NCI-H1417 treated with DMSO at 0.1 percent for 48 hours (cell line): ENCODE data around the gene SLC4A1.

Experiments
- DNase-seq: peaks from one replicate; lab custom pipeline; 2025; lab: John Stamatoyannopoulos, UW

SLC4A1 gene

DNA sequence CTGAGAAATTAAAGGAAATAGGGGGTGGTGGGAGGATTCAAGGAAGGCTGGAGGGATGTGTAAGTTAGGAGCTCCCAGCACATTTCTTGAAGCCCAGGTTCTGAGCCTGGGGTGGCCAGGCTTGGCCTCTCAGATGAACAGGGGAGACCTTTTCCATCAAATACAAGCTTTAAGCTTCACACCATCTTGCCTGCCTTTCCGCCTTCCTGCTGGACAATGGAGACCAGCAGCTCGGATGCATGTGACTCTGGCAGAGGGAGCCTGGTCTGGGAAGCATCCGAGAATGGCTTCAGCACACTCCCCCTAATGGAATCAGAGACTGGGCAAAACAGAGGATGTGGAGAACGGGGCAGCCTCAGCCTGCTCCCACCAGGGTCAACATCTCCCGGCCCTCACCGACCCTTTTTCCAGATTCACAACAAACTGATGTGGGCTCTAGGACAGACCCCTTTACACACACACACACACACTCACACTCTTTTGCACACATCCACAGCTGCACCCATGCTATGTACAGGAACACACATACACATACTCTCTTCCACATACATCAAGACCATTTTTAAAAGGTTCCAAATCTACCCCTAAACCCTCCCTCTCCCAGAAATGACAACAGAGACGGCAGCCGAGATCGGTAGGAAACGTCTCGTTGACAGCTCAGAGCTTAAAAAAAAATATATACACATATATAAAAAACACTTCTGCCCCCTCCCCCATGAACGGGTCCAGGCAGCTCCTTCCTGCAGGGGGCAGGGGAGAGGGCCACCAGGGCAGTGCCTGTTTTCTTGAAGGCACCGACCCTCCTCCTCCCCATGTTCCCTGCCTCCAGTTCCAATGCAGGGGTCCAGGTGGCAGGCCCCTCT is 61.7 kb downstream of the SLC4A1 start:
- no peak for DNase-seq

DNA sequence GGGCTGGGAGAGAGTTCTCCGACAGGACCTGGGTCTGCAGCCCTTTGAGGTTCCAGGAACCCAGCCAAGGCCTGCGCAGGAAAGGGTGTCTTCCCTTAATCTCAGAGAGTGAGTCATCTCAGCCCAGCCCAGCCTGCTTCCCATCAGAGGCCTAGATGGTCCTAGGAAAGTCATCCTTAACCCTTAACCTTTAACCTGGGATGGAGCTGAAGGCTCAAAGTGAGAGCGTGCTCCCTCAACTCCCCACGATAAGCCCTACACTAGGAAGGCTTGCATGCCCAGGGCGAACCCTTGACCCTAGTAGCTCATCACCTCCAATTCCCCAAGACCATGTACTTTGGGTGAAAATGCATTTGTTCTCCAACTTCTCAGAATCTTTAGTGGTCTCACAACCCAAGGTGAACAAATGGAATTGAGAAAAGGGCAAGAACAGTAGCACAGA is 63.5 kb downstream of the SLC4A1 start:
- DNase-seq: no peak

DNA sequence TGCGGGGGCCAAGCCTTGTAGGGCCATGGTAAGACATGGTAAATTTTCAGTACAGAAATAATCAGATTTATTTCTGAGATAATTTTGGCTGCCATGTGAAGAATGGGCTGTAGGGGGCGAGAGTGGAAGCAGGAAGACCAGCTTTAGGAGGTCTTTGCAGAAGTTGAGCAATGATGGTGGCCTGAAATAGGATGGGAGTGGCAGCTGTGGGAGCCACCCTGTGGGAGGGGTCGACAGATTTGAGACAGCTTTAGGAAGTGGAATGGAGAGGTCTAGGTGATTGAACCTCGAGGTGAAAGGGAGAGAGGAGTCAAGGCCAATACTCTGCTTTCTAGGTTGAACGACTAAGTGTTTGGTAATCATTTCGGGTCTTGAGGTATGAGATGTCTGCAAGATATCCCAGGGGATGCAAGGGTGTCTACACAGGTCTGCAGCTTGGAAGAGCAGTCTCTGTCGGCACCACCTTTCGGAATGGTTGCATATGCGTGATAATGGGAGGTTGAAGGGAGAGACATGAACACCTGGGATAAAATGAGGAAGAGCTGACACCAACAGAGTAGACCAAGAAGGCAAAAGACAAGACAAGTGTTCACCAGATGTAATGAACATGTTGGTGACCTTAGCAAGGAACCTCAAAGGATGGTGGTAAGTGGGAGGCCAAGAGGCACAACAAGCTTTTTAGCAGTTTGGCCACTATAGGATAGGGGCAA is 64.0 kb downstream of the SLC4A1 start:
- DNase-seq: no peak

GRCh38 chr17:44202756-44203155 is 65.2 kb downstream of the SLC4A1 start:
- no peak for DNase-seq

DNA sequence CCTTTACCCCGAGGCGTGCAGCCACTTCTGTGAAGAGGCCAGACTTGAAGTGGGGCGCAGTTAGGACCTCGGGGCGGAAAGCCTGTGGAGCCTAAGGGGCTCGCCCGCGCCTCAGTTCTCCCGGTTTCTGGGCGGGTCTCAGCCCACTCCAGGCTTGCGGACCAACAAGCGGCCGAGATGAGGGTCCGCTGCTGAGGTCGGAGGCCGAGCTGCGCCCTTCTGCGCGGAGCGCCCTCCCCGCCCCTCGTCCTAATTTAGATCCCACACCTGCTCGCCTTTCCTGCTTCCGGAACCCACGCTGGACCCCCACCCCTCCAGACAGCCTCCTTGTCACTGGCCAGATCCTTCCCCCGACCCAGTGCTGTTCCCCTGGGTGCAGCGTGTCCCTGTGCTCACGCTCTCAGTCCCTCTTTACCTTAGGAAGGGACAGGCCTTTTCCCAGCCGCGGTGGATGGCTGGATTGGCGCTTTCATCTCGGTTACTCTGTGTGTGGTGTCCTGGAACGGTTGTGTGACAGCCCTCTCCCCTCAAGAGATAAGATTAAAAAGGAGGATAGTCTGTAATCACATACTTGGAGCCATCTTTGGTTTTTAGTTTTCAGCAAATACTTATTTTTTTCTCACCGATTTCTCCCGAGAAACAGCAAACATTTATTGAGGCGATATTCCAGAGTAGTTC is 67.3 kb downstream of the SLC4A1 start:
- DNase-seq: no peak

DNA sequence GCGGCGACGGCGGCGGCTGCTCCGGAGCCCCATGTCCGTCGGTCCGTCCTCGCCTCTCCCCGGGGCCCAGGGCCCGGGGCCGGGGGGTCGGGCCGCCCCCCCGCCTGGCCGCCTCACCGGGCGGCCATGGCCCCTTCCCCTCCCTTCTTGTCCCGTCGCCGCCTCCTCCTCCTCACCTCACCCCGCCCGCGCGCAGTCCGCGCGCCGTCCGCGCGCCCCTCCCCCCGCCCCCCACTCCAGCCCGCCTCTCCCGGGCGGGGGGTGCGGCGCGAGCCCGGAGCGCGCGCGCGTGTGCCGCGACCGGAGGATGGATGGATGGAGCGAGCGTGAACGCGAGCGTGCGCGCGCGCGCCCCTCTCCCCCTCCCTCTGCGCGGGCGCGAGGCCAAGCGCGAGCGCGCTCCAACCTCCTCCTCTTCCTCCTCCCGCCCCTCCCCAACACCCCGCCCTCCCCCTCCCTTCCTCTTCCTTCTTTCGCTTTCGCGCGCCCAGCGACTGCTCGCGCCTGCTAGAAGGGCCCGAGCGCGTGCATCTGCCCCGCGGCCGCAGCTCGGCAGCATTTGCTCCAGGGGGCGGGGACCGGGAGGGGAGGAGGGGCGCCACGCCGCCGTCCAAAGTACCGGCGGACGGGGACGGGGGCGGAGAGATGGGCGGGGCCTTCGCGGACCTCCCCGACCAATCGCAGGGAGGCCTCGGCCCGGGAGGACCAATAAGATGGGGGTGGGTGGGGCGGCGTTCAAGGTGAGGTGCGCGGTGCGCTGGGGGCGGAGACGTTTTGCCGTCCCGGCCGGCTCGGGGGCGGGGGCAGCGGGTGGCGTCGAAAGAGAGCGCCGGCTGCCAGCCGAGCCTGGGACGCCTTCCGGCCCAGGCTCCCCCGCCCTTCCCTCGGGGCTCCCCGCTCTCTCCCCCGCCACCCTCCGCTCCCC is 68.1 kb downstream of the SLC4A1 start, which contains the start of gene ATXN7L3:
ATXN7L3 (minus strand) TSS at position 332 of the 925 bp plus-strand sequence. CDS start 1,814 bp downstream, outside the sequence.
- DNase-seq: peak; percentile 79

DNA sequence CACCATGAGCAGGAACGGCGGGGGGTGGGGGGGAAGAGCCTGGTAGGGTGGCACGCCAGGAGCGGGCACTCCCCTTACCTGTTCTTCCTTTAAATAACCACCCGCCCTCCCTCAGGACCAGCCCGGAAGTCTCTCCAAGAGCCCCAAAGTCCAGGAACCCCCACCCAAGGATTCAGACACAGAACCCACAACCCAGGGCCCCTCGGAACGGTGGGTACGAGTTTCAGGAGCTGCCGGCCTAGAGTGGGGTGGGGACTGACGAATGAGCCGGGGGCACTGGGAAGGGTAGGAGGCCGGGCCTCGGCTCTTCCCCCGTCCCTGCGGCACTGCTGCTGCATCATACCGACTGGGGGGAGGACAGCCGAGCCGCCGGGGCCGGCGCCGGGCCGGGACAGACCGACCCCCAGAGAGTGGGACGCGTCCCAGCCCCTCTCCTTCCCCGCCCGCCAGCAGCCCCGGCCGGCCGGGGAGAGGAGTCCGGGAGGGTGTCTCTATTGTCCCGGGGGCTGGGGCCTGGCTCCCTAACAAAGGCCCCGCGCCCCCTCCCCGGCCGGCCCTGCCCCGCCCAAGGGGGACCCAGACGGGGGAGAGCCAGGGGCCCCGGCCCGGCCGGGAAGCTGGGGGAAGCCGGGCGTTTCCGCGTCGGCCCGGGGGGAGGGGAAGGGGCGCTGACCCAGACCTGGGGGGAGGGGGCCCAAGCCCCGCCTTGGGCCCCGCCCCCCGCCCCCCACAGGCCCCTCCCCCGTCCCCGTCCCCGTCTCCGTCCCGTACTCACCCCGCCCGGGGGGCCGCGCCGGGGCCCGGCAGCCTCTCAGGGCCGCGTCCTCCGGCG is 69.0 kb downstream of the SLC4A1 start:
- no peak for DNase-seq
